Measurements from ENCODE around the gene SUSD3.

SUSD3 gene

GRCh38 chr9:93124793-93125192 lies 66.3 kb downstream of the SUSD3 start:
- DNase-seq (ENCODE audit: low read depth), result no peak
- no peak for TF ChIP-seq CTCF (conservative IDR thresholded peaks at IDR 0.05; ENCODE audit: control insufficient read depth, insufficient read depth, low read depth, low read length)

GRCh38 chr9:93125331-93125894 lies 66.9 kb downstream of the SUSD3 start:
- H3K4me3 ChIP-seq (ENCODE audit: control insufficient read depth, low read depth, low read length), result no peak overlapping the region
- no peak for DNase-seq (ENCODE audit: low read depth)
- no peak for TF ChIP-seq CTCF (conservative IDR thresholded peaks at IDR 0.05; ENCODE audit: control insufficient read depth, insufficient read depth, low read depth, low read length)

More at GRCh38 chr9:93124793-93125192, 66.3 kb downstream of the SUSD3 start:
- no peak overlapping the region for H3K4me3 ChIP-seq (ENCODE audit: control insufficient read depth, low read depth, low read length)

- TF ChIP-seq CTCF (conservative IDR thresholded peaks at IDR 0.05; ENCODE audit: control insufficient read depth, insufficient read depth, low read depth, low read length), result no peak
- H3K4me3 ChIP-seq (ENCODE audit: control insufficient read depth, low read depth, low read length), result no peak overlapping the region
- no peak for DNase-seq (ENCODE audit: low read depth)
These were observed 67.8 kb downstream of the SUSD3 start for GRCh38 chr9:93126151-93126781.

GRCh38 chr9:93126825-93127368 lies 68.4 kb downstream of the SUSD3 start:
- no peak for TF ChIP-seq CTCF (conservative IDR thresholded peaks at IDR 0.05; ENCODE audit: control insufficient read depth, insufficient read depth, low read depth, low read length)
- no peak for DNase-seq (ENCODE audit: low read depth)
- no peak overlapping the region for H3K4me3 ChIP-seq (ENCODE audit: control insufficient read depth, low read depth, low read length)

DNA sequence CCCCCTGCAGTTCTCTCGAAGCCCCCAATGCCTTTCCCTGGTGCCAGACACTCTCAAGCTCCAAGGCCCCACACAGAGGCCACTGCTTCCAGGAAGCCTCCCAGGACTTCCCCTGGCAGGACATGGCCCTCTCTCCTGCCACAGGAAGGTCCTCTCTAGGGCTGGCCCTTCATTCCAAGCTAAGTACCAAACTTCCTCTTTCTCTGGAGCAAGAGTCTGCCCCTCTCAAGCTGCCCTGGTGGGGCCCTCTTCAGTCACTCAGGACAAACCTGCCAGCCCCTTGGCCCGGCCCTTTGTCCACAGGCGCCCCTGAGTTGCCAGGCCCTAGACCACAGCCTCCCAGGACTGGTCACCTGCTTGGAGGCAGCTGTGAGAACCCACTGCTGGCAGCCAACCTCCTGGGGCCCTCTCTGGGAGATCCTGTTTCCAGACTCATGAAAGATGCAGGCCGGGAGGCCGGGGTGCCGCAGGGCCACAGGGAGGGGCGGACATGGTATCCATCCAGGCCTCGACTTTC lies 69.0 kb downstream of the SUSD3 start:
- no peak for DNase-seq (ENCODE audit: low read depth)
- no peak for TF ChIP-seq CTCF (conservative IDR thresholded peaks at IDR 0.05; ENCODE audit: control insufficient read depth, insufficient read depth, low read depth, low read length)
- no peak overlapping the region for H3K4me3 ChIP-seq (ENCODE audit: control insufficient read depth, low read depth, low read length)

- no peak for DNase-seq (ENCODE audit: low read depth)
- TF ChIP-seq CTCF (conservative IDR thresholded peaks at IDR 0.05; ENCODE audit: control insufficient read depth, insufficient read depth, low read depth, low read length), result no peak
- H3K4me3 ChIP-seq (ENCODE audit: control insufficient read depth, low read depth, low read length), result no peak overlapping the region
These were observed 69.7 kb downstream of the SUSD3 start for GRCh38 chr9:93128011-93128714.
